MCF 10A (cell line): ENCODE results near the gene NEURL1B. TPM values are rescaled to one million over a fixed set of nuclear protein-coding genes. Genes with fewer than 3 reads are reported as not detected.

Experiments
- BruUV-seq: library from RNA; stranded (reverse); fragments of 400-500 nt; replicated peaks from 2 replicates; lab custom pipeline; 2021; lab: Mats Ljungman, UMichigan
- CTCF ChIA-PET: fragments of 300-600 bp; sonication (Branson Sonifier 250); formaldehyde crosslinking; extraction: SDS; loops from one replicate; lab custom pipeline; 2021; ENCODE audit warnings: antibody characterized with exemption, inconsistent platforms; lab: Yijun Ruan, JAX
- POLR2A ChIA-PET: fragments of 300-600, 350-650 bp; sonication (Branson Sonifier 250); formaldehyde crosslinking; extraction: SDS; loops from one replicate; lab custom pipeline; 2020; ENCODE audit warnings: antibody characterized with exemption, inconsistent platforms; lab: Yijun Ruan, JAX
- DNase-seq: peaks from one replicate; pipeline ENCODE4 v3.0.0-alpha.2; 2018; ENCODE audit not compliant: unreplicated experiment
- H3K27ac Mint-ChIP-seq: one replicate; pipeline ENCODE4 v1.8.0; 2022; ENCODE audit warnings: mild to moderate bottlenecking, low read depth, mixed read lengths; ENCODE audit not compliant: unreplicated experiment
- H3K27me3 Mint-ChIP-seq: one replicate; pipeline ENCODE4 v1.8.0; 2022; ENCODE audit warnings: mixed read lengths; ENCODE audit not compliant: insufficient read depth, unreplicated experiment
- H3K36me3 Mint-ChIP-seq: one replicate; pipeline ENCODE4 v1.8.0; 2022; ENCODE audit warnings: mild to moderate bottlenecking, moderate library complexity, mixed read lengths; ENCODE audit not compliant: insufficient read depth, unreplicated experiment
- H3K4me1 Mint-ChIP-seq: one replicate; pipeline ENCODE4 v1.8.0; 2022; ENCODE audit warnings: mixed read lengths; ENCODE audit not compliant: insufficient read depth, unreplicated experiment
- H3K4me3 Mint-ChIP-seq: one replicate; pipeline ENCODE4 v1.8.0; 2022; ENCODE audit warnings: mild to moderate bottlenecking, moderate library complexity, mixed read lengths; ENCODE audit not compliant: unreplicated experiment
- H3K9me3 Mint-ChIP-seq: one replicate; pipeline ENCODE4 v1.8.0; 2022; ENCODE audit warnings: mixed read lengths; ENCODE audit not compliant: unreplicated experiment
- CTCF ChIP-seq: fragments of 200-600 bp; IDR thresholded peaks from one replicate; pipeline ENCODE4 v1.8.0; 2022; ENCODE audit warnings: antibody characterized with exemption, mild to moderate bottlenecking; ENCODE audit not compliant: unreplicated experiment
- intact Hi-C: fragments of 100-400 bp; cut with micrococcal nuclease; formaldehyde crosslinking; loops from 2 replicates; pipeline ENCODE4 v1.14.1; 2022
- total RNA-seq: library from RNA; stranded (reverse); gene quantifications from 2 replicates; pipeline ENCODE4 v1.2.3, GENCODE V29; 2022

NEURL1B gene
- total RNA-seq, 1 experiment from 2014 or later = 7.6 TPM

DNA sequence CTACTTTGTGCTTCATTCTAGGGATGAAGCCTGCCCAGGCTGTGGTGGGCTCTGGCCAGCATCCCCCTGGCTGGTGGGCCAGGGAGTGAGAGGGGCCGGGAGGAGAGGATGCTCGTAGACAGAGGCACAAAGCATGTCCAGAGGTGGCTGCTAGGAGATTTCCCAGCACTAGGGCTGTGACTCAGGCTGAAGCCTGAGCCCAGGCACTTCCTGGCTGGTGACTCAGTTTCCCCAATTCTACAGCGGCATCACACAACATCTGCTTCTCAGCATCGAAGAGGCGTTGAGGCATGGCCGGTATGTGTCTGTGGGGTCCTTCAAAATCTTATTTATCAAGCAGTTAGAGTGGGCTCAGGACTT is 74.3 kb downstream of the NEURL1B start:
- no peaks in the 10 kb centered on the region for H3K9me3 Mint-ChIP-seq
- no peak for DNase-seq
- H3K27ac Mint-ChIP-seq = peak overlapping the region; percentile 80
- TF ChIP-seq CTCF = no peak
- ChIA-PET POLR2A (interaction anchor here (0.7 to 3.0 kb wide), 25 partner anchors 8 to 342 kb away, joined by 3 to 53 read pairs (median 5); partner anchors contain the start of genes ATP6V0E1 and DUSP1), CTCF (interaction anchor here (0.5 to 13.1 kb wide), 52 partner anchors 9 to 1192 kb away, joined by 3 to 604 read pairs (median 5); partner anchors contain the start of genes DUSP1, ERGIC1 and RPL26L1)
- intact Hi-C loops = loop anchor here (1.0 kb wide), 1 partner anchor 196 kb away; no protein-coding TSS in a partner anchor
- no peaks in the 10 kb centered on the region for H3K36me3 Mint-ChIP-seq
- no peaks in the 10 kb centered on the region for H3K27me3 Mint-ChIP-seq
- BruUV-seq = TSS peak; percentile 85
- peaks cover 44% of the 10 kb centered on the region for H3K4me1 Mint-ChIP-seq
- H3K4me3 Mint-ChIP-seq = no peak overlapping the region

- POLR2A ChIA-PET = interaction anchor here (0.5 to 3.0 kb wide), 14 partner anchors 9 to 614 kb away, joined by 3 to 26 read pairs (median 4); partner anchors contain the start of gene DUSP1
- Mint-ChIP-seq H3K27me3 (no peaks in the 10 kb centered on the region), H3K36me3 (no peaks in the 10 kb centered on the region), H3K4me3 (no peak overlapping the region), H3K9me3 (no peaks in the 10 kb centered on the region), H3K27ac (peak overlapping the region; percentile 80), H3K4me1 (peaks cover 44% of the 10 kb centered on the region)
- BruUV-seq = no TSS peak
- intact Hi-C loops = loop anchor here (1.0 kb wide), 3 partner anchors 55 to 195 kb away; partner anchors contain the start of gene DUSP1
- TF ChIP-seq CTCF = no peak
- CTCF ChIA-PET = interaction anchor here (0.6 to 2.0 kb wide), 45 partner anchors 8 to 437 kb away, joined by 3 to 121 read pairs (median 4); partner anchors contain the start of gene ATP6V0E1
- no peak for DNase-seq
Measured at GRCh38 chr5:172715931-172716682, 75.0 kb downstream of the NEURL1B start.

GRCh38 chr5:172716796-172717313 is 75.8 kb downstream of the NEURL1B start:
- CTCF ChIA-PET = interaction anchor here (0.6 to 2.0 kb wide), 56 partner anchors 8 to 1049 kb away, joined by 3 to 121 read pairs (median 4); partner anchors contain the start of genes ATP6V0E1 and DUSP1
- Mint-ChIP-seq H3K36me3 (no peaks in the 10 kb centered on the region), H3K27ac (no peak overlapping the region), H3K9me3 (no peaks in the 10 kb centered on the region), H3K4me1 (peaks cover 44% of the 10 kb centered on the region), H3K4me3 (no peak overlapping the region), H3K27me3 (no peaks in the 10 kb centered on the region)
- TF ChIP-seq CTCF = peak; percentile 97
- intact Hi-C loops = loop anchor here (1.0 kb wide), 5 partner anchors 16 to 215 kb away; partner anchors contain the start of gene DUSP1
- BruUV-seq = no TSS peak
- DNase-seq = peak; percentile 89
- POLR2A ChIA-PET = interaction anchor here (0.5 to 3.0 kb wide), 16 partner anchors 10 to 614 kb away, joined by 3 to 26 read pairs (median 4); partner anchors contain the start of gene DUSP1
